Prostate gland (tissue), 2 donors: Measurements from ENCODE around the gene DTX3L.

Source experiments
- CTCF ChIP-seq, 4 experiments: fragments of 200-600 bp in 2 of 4; fragments of 450-650 bp in 2 of 4; sonication (generic) in 2 of 4; IDR thresholded peaks; 1 replicate in 3 of 4; 2 replicates in 1 of 4; pipeline ENCODE4 v1.5.1; 2016 to 2019; ENCODE audit warnings: antibody characterized with exemption in 4 of 4, mild to moderate bottlenecking in 2 of 4, moderate library complexity in 2 of 4
- POLR2A ChIP-seq: fragments of 450-650 bp; IDR thresholded peaks from one replicate; pipeline ENCODE4 v1.6.1; 2016; ENCODE audit warnings: antibody characterized with exemption, mild to moderate bottlenecking

GRCh38 chr3:122586098-122586497 lies 22.0 kb downstream of the DTX3L start:
- TF ChIP-seq CTCF (IDR thresholded peaks at IDR 0.05) (no peak), POLR2A (no peak)
